Caco-2 (cell line): ENCODE data around the gene NRXN2. TPM values are rescaled to one million over a fixed set of nuclear protein-coding genes. Genes with fewer than 3 reads are reported as not detected.

ENCODE experiments used
- BruUV-seq: library from RNA; stranded (reverse); fragments of 400-500 nt; replicated peaks from 2 replicates; lab custom pipeline; 2021; lab: Mats Ljungman, UMichigan
- CTCF ChIA-PET: fragments of 300-600 bp; sonication (Branson Sonifier 250); formaldehyde crosslinking; loops from one replicate; lab custom pipeline; 2022; ENCODE audit warnings: antibody characterized with exemption; lab: Charles Lee
- POLR2A ChIA-PET: fragments of 300-600 bp; sonication (Branson Sonifier 250); formaldehyde crosslinking; loops from one replicate; lab custom pipeline; 2022; ENCODE audit warnings: antibody characterized with exemption; lab: Charles Lee
- DNase-seq, 2 experiments: peaks; one replicate each; pipeline versions ENCODE4 v3.0.0 to v3.0.0-alpha.2; 2020 to 2022
- H3K27me3 ChIP-seq: replicated peaks from 2 replicates; pipeline ENCODE4 v1.6.0; 2011; ENCODE audit warnings: low read length; ENCODE audit not compliant: control insufficient read depth, insufficient read depth
- H3K36me3 ChIP-seq: 2 replicates; pipeline ENCODE4 v1.5.1; 2011; ENCODE audit warnings: low read length; ENCODE audit not compliant: control insufficient read depth, insufficient read depth
- H3K4me1 ChIP-seq: fragments of 250-450 bp; sonication (Bioruptor Pico); 2 replicates; pipeline ENCODE4 v1.5.1; 2020; ENCODE audit warnings: mild to moderate bottlenecking
- H3K4me3 ChIP-seq: 2 replicates; pipeline ENCODE4 v1.5.1; 2011; ENCODE audit warnings: low read depth, mild to moderate bottlenecking, control low read depth, low read length
- H3K9me3 ChIP-seq: fragments of 250-450 bp; sonication (Bioruptor Pico); 2 replicates; pipeline ENCODE4 v1.5.1; 2020; ENCODE audit warnings: mild to moderate bottlenecking, moderate library complexity
- H3K27ac Mint-ChIP-seq: one replicate; pipeline ENCODE4 v1.8.0; 2022; ENCODE audit warnings: mixed read lengths; ENCODE audit not compliant: unreplicated experiment
- H3K27me3 Mint-ChIP-seq: one replicate; pipeline ENCODE4 v1.8.0; 2022; ENCODE audit warnings: mixed read lengths; ENCODE audit not compliant: insufficient read depth, unreplicated experiment
- H3K36me3 Mint-ChIP-seq: one replicate; pipeline ENCODE4 v1.8.0; 2022; ENCODE audit warnings: mild to moderate bottlenecking, mixed read lengths; ENCODE audit not compliant: insufficient read depth, unreplicated experiment
- H3K4me1 Mint-ChIP-seq: one replicate; pipeline ENCODE4 v1.8.0; 2022; ENCODE audit warnings: low read depth, mixed read lengths; ENCODE audit not compliant: unreplicated experiment
- H3K4me3 Mint-ChIP-seq: one replicate; pipeline ENCODE4 v1.8.0; 2022; ENCODE audit warnings: mild to moderate bottlenecking, moderate library complexity, mixed read lengths; ENCODE audit not compliant: unreplicated experiment
- H3K9me3 Mint-ChIP-seq: one replicate; pipeline ENCODE4 v1.8.0; 2022; ENCODE audit warnings: mixed read lengths; ENCODE audit not compliant: unreplicated experiment
- intact Hi-C: fragments of 100-400 bp; cut with micrococcal nuclease; formaldehyde crosslinking; loops from one replicate; pipeline ENCODE4 v1.10.0; 2022; ENCODE audit not compliant: unreplicated experiment
- total RNA-seq: library from RNA; stranded (reverse); gene quantifications from 2 replicates; pipeline ENCODE4 v1.2.3, GENCODE V29; 2022
- TF ChIP-seq, protein P1 (sequence below), 2 experiments: fragments of 200-600 bp in 1 of 2; IDR thresholded peaks; 1 replicate in 1 of 2; 2 replicates in 1 of 2; pipeline versions ENCODE4 v1.5.1 to v1.8.0; 2011 to 2022; ENCODE audit warnings: antibody characterized with exemption in 1 of 2, control low read depth in 1 of 2, inconsistent platforms in 1 of 2, low read depth in 1 of 2, low read length in 1 of 2, mild to moderate bottlenecking in 1 of 2, moderate library complexity in 1 of 2; ENCODE audit not compliant: insufficient read depth in 1 of 2, severe bottlenecking in 1 of 2, unreplicated experiment in 1 of 2

Gene NRXN2
- total RNA-seq, 1 experiment from 2014 or later: 7.6 TPM

DNA sequence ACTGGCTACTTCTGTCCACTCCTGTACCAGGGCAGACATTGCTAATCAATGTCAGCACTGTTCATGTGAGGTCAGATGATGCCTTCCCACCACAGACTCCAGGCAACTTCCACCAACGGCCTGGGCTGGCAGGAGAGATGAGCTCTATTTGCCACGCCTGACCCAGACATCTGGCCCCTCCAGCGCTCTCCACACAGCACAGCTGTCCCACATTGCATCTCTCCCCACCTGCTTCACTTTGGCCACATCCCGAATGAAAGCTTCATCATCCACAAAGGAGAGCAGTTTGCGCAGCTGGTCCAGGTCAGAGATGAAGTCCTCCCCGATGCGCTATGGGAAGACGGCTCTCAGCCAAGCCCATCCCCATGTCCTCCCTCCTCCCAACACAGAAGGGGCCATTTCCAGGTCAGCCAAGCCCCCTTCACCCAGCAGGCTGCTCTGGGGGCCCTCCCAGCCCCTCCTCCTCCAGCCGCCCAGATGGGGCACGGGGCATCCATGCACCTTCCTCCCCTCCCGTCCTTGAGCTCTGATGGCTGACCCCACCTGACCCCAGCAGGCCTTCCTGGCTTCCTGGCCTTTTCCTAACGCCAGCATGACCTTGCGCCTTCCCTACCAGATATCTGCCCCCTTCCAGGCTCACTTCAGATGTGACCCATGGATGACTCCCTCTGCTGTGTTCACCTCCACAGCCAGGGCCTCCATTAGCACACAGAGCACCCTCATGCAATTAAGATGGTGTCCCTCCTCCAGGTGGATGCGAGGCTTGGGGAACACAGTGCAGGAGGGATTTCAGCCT, 29.4 kb upstream of the NRXN2 start:
- no peak for DNase-seq
- ChIA-PET POLR2A (interaction anchor here (0.9 kb wide), 1 partner anchor 26 kb away, joined by 7 read pairs; the partner anchor contains the start of gene SF1), CTCF (interaction anchor here (1.0 kb wide), 1 partner anchor 78 kb away, joined by 4 read pairs; no protein-coding TSS in a partner anchor)
- H3K4me1 ChIP-seq: no peaks in the 10 kb centered on the region
- H3K4me3 ChIP-seq: no peak overlapping the region
- intact Hi-C loops: no loop called here
- no peaks in the 10 kb centered on the region for H3K9me3 ChIP-seq
- BruUV-seq: no TSS peak
- peaks cover 6% of the 10 kb centered on the region for H3K36me3 Mint-ChIP-seq
- no peaks in the 10 kb centered on the region for H3K4me1 Mint-ChIP-seq
- TF ChIP-seq, protein P1, sequence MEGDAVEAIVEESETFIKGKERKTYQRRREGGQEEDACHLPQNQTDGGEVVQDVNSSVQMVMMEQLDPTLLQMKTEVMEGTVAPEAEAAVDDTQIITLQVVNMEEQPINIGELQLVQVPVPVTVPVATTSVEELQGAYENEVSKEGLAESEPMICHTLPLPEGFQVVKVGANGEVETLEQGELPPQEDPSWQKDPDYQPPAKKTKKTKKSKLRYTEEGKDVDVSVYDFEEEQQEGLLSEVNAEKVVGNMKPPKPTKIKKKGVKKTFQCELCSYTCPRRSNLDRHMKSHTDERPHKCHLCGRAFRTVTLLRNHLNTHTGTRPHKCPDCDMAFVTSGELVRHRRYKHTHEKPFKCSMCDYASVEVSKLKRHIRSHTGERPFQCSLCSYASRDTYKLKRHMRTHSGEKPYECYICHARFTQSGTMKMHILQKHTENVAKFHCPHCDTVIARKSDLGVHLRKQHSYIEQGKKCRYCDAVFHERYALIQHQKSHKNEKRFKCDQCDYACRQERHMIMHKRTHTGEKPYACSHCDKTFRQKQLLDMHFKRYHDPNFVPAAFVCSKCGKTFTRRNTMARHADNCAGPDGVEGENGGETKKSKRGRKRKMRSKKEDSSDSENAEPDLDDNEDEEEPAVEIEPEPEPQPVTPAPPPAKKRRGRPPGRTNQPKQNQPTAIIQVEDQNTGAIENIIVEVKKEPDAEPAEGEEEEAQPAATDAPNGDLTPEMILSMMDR (IDR thresholded peaks at IDR 0.05; ENCODE audit: insufficient read depth in 1 of 2, low read depth in 1 of 2, low read length in 1 of 2, severe bottlenecking in 1 of 2, unreplicated experiment in 1 of 2): no peak
- no peaks in the 10 kb centered on the region for H3K9me3 Mint-ChIP-seq
- H3K27ac Mint-ChIP-seq: peak overlapping the region; percentile 35
- H3K27me3 Mint-ChIP-seq: no peaks in the 10 kb centered on the region
- H3K36me3 ChIP-seq: no peaks in the 10 kb centered on the region
- H3K4me3 Mint-ChIP-seq: no peak overlapping the region
- no peaks in the 10 kb centered on the region for H3K27me3 ChIP-seq

DNA sequence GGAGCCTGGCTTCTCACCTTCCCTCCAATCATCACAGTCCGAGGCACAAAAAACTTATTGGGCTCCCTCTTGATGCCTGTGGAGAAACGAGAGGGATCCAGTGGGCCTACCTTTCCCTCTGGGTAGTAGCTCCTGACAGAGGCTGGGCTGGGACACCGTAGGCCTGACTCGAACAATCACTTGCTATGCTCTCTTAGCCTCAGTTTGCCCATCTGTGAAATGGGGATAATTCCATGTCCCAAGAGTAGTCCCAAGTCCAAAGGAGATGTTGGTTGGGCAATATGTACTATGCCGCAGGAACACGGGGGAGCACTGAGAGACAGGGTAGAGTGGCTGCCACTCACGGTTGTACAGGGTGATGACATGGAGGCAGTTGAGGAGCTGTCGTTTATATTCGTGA, 28.6 kb upstream of the NRXN2 start:
- H3K27ac Mint-ChIP-seq: no peak overlapping the region
- Histone ChIP-seq H3K4me1 (no peaks in the 10 kb centered on the region), H3K27me3 (no peaks in the 10 kb centered on the region), H3K4me3 (no peak overlapping the region), H3K9me3 (no peaks in the 10 kb centered on the region), H3K36me3 (no peaks in the 10 kb centered on the region)
- H3K4me1 Mint-ChIP-seq: no peaks in the 10 kb centered on the region
- intact Hi-C loops: no loop called here
- H3K4me3 Mint-ChIP-seq: no peak overlapping the region
- DNase-seq: no peak
- H3K36me3 Mint-ChIP-seq: peaks cover 6% of the 10 kb centered on the region
- POLR2A ChIA-PET: interaction anchor here (0.9 kb wide), 1 partner anchor 27 kb away, joined by 7 read pairs; the partner anchor contains the start of gene SF1
- H3K9me3 Mint-ChIP-seq: no peaks in the 10 kb centered on the region
- TF ChIP-seq, protein P1 (IDR thresholded peaks at IDR 0.05; ENCODE audit: insufficient read depth in 1 of 2, low read depth in 1 of 2, low read length in 1 of 2, severe bottlenecking in 1 of 2, unreplicated experiment in 1 of 2): no peak
- no peaks in the 10 kb centered on the region for H3K27me3 Mint-ChIP-seq
- BruUV-seq: no TSS peak
- CTCF ChIA-PET: interaction anchor here (1.0 kb wide), 1 partner anchor 77 kb away, joined by 4 read pairs; no protein-coding TSS in a partner anchor

DNA sequence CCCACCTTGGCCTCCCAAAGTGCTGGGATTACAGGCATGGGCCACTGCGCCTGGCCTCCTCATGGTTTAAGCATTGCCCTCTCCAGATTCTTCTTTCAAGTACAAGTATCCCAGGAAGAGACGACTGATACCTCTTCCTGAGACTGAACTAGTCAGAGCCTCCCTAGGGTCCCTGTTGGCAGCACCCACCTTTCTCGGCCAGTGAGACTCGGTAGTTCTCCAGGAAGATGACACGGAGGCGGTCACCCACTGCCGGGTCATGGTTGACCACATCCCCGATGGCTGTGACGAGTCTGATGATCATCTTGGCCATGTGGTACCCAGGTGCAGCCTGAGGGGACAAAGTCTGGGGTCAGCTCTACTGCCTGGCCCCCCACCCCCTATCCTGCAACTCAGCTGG, 28.1 kb upstream of the NRXN2 start:
- H3K36me3 ChIP-seq: no peaks in the 10 kb centered on the region
- CTCF ChIA-PET: interaction anchor here (1.0 kb wide), 1 partner anchor 77 kb away, joined by 4 read pairs; no protein-coding TSS in a partner anchor

More for the DNA sequence above, 28.1 kb upstream of the NRXN2 start:
- POLR2A ChIA-PET: interaction anchor here (0.9 kb wide), 1 partner anchor 28 kb away, joined by 7 read pairs; the partner anchor contains the start of gene SF1
- H3K27me3 ChIP-seq: no peaks in the 10 kb centered on the region
- Mint-ChIP-seq H3K36me3 (peaks cover 6% of the 10 kb centered on the region), H3K4me3 (no peak overlapping the region), H3K27ac (no peak overlapping the region), H3K4me1 (no peaks in the 10 kb centered on the region), H3K9me3 (no peaks in the 10 kb centered on the region), H3K27me3 (no peaks in the 10 kb centered on the region)
- DNase-seq: no peak
- intact Hi-C loops: no loop called here
- no peak overlapping the region for H3K4me3 ChIP-seq
- H3K4me1 ChIP-seq: no peaks in the 10 kb centered on the region
- H3K9me3 ChIP-seq: no peaks in the 10 kb centered on the region
- TF ChIP-seq, protein P1 (IDR thresholded peaks at IDR 0.05; ENCODE audit: insufficient read depth in 1 of 2, low read depth in 1 of 2, low read length in 1 of 2, severe bottlenecking in 1 of 2, unreplicated experiment in 1 of 2): no peak
- BruUV-seq: no TSS peak
